ENCODE results near the gene CEP83.

DNA sequence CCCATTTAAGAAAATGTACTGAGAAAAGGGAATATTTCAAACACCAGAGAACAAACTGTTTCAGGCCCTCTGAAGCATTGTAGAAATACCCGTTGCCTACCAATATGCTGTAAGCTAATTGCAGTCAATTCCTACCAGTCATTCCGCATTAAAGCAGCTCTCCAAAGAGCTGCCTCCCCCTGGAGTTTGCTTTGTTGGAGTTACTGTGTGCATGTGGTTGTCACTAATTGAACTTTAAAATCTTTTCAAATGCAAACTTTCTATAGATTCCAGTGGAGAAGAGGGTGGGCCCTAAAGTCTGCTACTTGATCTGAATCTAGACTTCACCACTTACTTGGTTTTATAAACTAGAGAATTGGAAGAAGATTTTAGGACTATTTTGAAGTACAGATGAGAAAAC, 198.5 kb downstream of the CEP83 start:
- no peak for TF ChIP-seq POLR2AphosphoS5 (IDR thresholded peaks at IDR 0.05)
- TF ChIP-seq, protein P1, sequence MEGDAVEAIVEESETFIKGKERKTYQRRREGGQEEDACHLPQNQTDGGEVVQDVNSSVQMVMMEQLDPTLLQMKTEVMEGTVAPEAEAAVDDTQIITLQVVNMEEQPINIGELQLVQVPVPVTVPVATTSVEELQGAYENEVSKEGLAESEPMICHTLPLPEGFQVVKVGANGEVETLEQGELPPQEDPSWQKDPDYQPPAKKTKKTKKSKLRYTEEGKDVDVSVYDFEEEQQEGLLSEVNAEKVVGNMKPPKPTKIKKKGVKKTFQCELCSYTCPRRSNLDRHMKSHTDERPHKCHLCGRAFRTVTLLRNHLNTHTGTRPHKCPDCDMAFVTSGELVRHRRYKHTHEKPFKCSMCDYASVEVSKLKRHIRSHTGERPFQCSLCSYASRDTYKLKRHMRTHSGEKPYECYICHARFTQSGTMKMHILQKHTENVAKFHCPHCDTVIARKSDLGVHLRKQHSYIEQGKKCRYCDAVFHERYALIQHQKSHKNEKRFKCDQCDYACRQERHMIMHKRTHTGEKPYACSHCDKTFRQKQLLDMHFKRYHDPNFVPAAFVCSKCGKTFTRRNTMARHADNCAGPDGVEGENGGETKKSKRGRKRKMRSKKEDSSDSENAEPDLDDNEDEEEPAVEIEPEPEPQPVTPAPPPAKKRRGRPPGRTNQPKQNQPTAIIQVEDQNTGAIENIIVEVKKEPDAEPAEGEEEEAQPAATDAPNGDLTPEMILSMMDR (IDR thresholded peaks at IDR 0.05), result no peak
- no peak for TF ChIP-seq POLR2A (IDR thresholded peaks at IDR 0.05)
- no peak for TF ChIP-seq EP300 (IDR thresholded peaks at IDR 0.05)
